BE2C (cell line): Measurements from ENCODE around the gene BAHCC1.
"Not testable (repeated sequence)": the region's sequence is repeated elsewhere in the genome, so short reads cannot be mapped to it uniquely, and the experiment has no call there.

Experiments
- DNase-seq: peaks from one replicate; pipeline ENCODE4 v3.0.0-alpha.2; 2020
- H3K27me3 ChIP-seq: fragments of 250-450 bp; sonication (Bioruptor Pico); 2 replicates; pipeline ENCODE4 v1.5.1; 2020; ENCODE audit warnings: mild to moderate bottlenecking
- H3K36me3 ChIP-seq: fragments of 250-450 bp; sonication (Bioruptor Pico); 2 replicates; pipeline ENCODE4 v1.5.1; 2020; ENCODE audit warnings: mild to moderate bottlenecking
- H3K4me1 ChIP-seq: fragments of 250-450 bp; sonication (Bioruptor Pico); 2 replicates; pipeline ENCODE4 v1.5.1; 2020
- H3K4me3 ChIP-seq: 2 replicates; pipeline ENCODE4 v1.5.1; 2011; ENCODE audit warnings: low read depth, low read length
- H3K9me3 ChIP-seq: fragments of 250-450 bp; sonication (Bioruptor Pico); 2 replicates; pipeline ENCODE4 v1.5.1; 2020
- CTCF ChIP-seq: IDR thresholded peaks from 2 replicates; pipeline ENCODE4 v1.5.1; 2012; ENCODE audit warnings: mild to moderate bottlenecking, low read depth, low read length

BAHCC1 gene

GRCh38 chr17:81349397-81350319 lies 45.6 kb upstream of the BAHCC1 start:
- H3K4me1 ChIP-seq, result peaks cover 14% of the 10 kb centered on the region
- no peak for TF ChIP-seq CTCF
- DNase-seq, result peak; percentile 60
- no peaks in the 10 kb centered on the region for H3K27me3 ChIP-seq
- H3K4me3 ChIP-seq, result no peak overlapping the region
- H3K9me3 ChIP-seq, result no peaks in the 10 kb centered on the region
- H3K36me3 ChIP-seq, result peaks cover 5% of the 10 kb centered on the region; the same call in 1 of the 2 replicates

- Histone ChIP-seq H3K27me3 (no peaks in the 10 kb centered on the region), H3K9me3 (no peaks in the 10 kb centered on the region), H3K4me3 (no peak overlapping the region), H3K36me3 (peaks cover 3% of the 10 kb centered on the region; the same call in 1 of the 2 replicates), H3K4me1 (peaks cover 14% of the 10 kb centered on the region)
- no peak for DNase-seq
- TF ChIP-seq CTCF, result no peak
These were observed 44.9 kb upstream of the BAHCC1 start for GRCh38 chr17:81350320-81350890.

- peaks cover 14% of the 10 kb centered on the region for H3K4me1 ChIP-seq
- H3K4me3 ChIP-seq, H3K9me3 ChIP-seq, DNase-seq, H3K36me3 ChIP-seq, H3K27me3 ChIP-seq: not testable (repeated sequence)
These were observed 43.8 kb upstream of the BAHCC1 start for GRCh38 chr17:81351329-81352052.

GRCh38 chr17:81352056-81352455 lies 43.2 kb upstream of the BAHCC1 start:
- peaks cover 14% of the 10 kb centered on the region for H3K4me1 ChIP-seq
- DNase-seq, H3K9me3 ChIP-seq, H3K36me3 ChIP-seq, H3K4me3 ChIP-seq, H3K27me3 ChIP-seq: not testable (repeated sequence)

- TF ChIP-seq CTCF, result no peak
- no peaks in the 10 kb centered on the region for H3K9me3 ChIP-seq
- no peak for DNase-seq
- H3K27me3 ChIP-seq, result no peaks in the 10 kb centered on the region
- H3K36me3 ChIP-seq, result no peaks in the 10 kb centered on the region
- H3K4me1 ChIP-seq, result peaks cover 10% of the 10 kb centered on the region
- no peak overlapping the region for H3K4me3 ChIP-seq
These were observed 40.9 kb upstream of the BAHCC1 start for GRCh38 chr17:81354252-81354953.

GRCh38 chr17:81354954-81355347 lies 40.3 kb upstream of the BAHCC1 start:
- H3K4me1 ChIP-seq, result peaks cover 4% of the 10 kb centered on the region
- no peaks in the 10 kb centered on the region for H3K9me3 ChIP-seq
- DNase-seq, result no peak
- no peak overlapping the region for H3K4me3 ChIP-seq
- H3K27me3 ChIP-seq, result no peaks in the 10 kb centered on the region
- no peak for TF ChIP-seq CTCF
- no peaks in the 10 kb centered on the region for H3K36me3 ChIP-seq
